LoVo (cell line): ENCODE measurements around the gene SMIM28.

Experiments used
- DNase-seq: peaks from one replicate; pipeline ENCODE4 v3.0.0-alpha.2; 2016; ENCODE audit warnings: low spot score

SMIM28 gene

GRCh38 chr6:138374230-138374629 is 3.5 kb upstream of the SMIM28 start:
- no peak for DNase-seq

- no peak for DNase-seq
These were observed 2.9 kb upstream of the SMIM28 start for GRCh38 chr6:138374815-138375214.

GRCh38 chr6:138377042-138377441 is 663 bp upstream of the SMIM28 start:
- no peak for DNase-seq

- no peak for DNase-seq
These were observed 758 bp downstream of the SMIM28 start for GRCh38 chr6:138378463-138378862.

- DNase-seq, result no peak
These were observed 5.0 kb downstream of the SMIM28 start for GRCh38 chr6:138382498-138383265.

GRCh38 chr6:138383776-138384175 is 6.1 kb downstream of the SMIM28 start:
- no peak for DNase-seq

GRCh38 chr6:138386897-138387296 is 9.2 kb downstream of the SMIM28 start:
- no peak for DNase-seq

GRCh38 chr6:138387577-138388368 is 10.1 kb downstream of the SMIM28 start:
- no peak for DNase-seq

GRCh38 chr6:138389551-138389950 is 11.8 kb downstream of the SMIM28 start:
- no peak for DNase-seq

- no peak for DNase-seq
These were observed 16.4 kb downstream of the SMIM28 start for GRCh38 chr6:138393871-138394783.

- DNase-seq, result no peak
These were observed 19.0 kb downstream of the SMIM28 start for GRCh38 chr6:138396709-138397108.

GRCh38 chr6:138397128-138398122 is 19.7 kb downstream of the SMIM28 start:
- DNase-seq, result no peak

GRCh38 chr6:138400326-138400725 is 22.6 kb downstream of the SMIM28 start:
- no peak for DNase-seq

GRCh38 chr6:138401960-138402837 is 24.5 kb downstream of the SMIM28 start:
- no peak for DNase-seq

- DNase-seq, result no peak
These were observed 25.1 kb downstream of the SMIM28 start for GRCh38 chr6:138402838-138403187.

GRCh38 chr6:138403324-138403800 is 25.7 kb downstream of the SMIM28 start:
- peak; percentile 21 for DNase-seq

GRCh38 chr6:138403801-138404665 is 26.3 kb downstream of the SMIM28 start, which contains the start of gene HEBP2:
HEBP2 (plus strand) TSS chr6:138404223; CDS start chr6:138404496, 273 bp downstream.
- peak; percentile 95 for DNase-seq

- no peak for DNase-seq
These were observed 27.1 kb downstream of the SMIM28 start for GRCh38 chr6:138404666-138405337.
